IPS-NIHi11 (cell line): ENCODE measurements around the gene LGALS8.
A peak's percentile ranks its signal among the peaks of the same experiment; 100 is the strongest.
"Not testable (repeated sequence)": the region's sequence is repeated elsewhere in the genome, so short reads cannot be mapped to it uniquely, and the experiment has no call there.

Source experiments
- DNase-seq: peaks from one replicate; pipeline ENCODE4 v3.0.0; 2012; ENCODE audit warnings: mixed read lengths, low spot score

LGALS8 gene

DNA sequence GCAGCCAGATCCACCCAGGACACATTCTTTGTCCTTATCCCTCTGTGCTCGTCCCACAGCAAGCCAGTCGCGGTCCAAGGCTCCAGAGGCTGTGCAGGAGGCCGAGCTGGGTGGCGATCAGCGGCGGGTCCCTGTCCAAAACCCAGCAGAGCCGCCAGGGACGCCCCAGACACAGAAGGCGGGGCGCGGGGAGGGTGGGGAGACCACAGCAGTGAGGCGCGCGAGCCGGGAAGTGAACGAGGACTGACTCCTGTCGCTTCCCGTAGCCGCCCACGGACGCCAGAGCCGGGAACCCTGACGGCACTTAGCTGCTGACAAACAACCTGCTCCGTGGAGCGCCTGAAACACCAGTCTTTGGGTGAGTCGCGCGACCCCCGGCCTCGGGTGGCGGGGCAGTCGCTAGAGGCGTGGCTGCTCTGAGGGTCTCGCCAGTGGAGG lies at the start of gene LGALS8:
LGALS8 (plus strand) TSS at position 279 of the 438 bp plus-strand sequence. CDS start 2,089 bp downstream, outside the sequence.
- peak; percentile 78 for DNase-seq

GRCh38 chr1:236476019-236476418 lies 47.8 kb upstream of the LGALS8 start:
- no peak for DNase-seq

- peak; percentile 18 for DNase-seq
Observed at GRCh38 chr1:236480758-236481436, 42.9 kb upstream of the LGALS8 start.

DNA sequence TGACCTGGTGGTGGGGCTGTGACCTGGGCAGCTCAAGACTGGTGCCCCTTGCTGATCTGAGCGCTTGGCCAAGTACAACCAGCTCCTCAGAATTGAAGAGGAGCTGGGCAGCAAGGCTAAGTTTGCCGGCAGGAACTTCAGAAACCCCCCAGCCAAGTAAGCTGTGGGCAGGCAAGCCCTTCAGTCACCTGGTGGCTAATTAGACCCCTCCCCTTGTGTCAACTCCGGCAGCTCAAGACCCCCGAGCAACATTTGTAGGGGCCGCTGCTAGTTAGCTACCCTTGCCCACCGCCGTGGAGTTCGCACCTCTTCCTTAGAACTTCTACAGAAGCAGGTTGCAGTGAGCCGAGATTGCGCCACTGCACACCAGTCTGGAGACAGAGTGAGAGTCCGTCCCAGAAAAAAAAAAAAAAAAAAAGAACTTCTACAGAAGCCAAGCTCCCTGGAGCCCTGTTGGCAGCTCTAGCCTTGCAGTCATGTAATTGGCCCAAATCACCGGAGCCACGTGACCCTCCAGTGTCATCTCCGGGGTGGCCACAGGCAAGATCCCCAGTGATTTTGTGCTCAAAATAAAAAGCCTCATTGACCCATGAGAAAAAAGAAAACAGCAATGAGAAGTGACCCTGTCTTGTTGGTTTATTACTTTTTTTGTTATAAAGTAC lies 39.3 kb upstream of the LGALS8 start:
- DNase-seq: no peak

DNA sequence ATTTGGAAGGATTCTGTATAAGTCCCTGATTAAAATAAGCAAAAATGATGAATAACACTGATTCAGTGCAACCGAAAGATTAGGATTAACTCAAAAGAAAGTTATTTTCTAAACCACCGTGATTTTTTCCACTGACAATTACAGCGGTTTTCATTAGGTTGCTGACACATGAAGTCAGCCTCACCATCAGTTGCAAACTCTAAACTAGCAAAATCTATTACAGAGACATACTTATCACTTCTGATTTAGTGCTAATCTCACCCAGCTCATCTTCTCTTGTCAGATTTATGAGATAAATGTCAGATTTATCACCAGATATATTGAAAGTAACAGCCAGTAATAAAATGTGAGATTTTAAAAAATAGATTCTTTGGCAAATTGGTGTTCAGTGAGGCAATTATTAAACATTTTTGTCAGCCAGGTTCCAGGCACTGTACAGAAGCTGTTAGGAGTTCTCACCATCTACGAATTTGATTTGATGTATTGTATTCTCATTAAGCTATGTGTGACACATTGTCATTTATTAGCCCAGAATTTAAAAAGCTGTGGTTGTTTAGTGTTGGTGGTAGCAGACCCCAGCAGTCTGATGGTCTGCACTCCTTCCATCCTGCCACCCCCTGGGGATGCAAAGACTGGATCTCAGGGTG lies 37.3 kb upstream of the LGALS8 start:
- no peak for DNase-seq

DNA sequence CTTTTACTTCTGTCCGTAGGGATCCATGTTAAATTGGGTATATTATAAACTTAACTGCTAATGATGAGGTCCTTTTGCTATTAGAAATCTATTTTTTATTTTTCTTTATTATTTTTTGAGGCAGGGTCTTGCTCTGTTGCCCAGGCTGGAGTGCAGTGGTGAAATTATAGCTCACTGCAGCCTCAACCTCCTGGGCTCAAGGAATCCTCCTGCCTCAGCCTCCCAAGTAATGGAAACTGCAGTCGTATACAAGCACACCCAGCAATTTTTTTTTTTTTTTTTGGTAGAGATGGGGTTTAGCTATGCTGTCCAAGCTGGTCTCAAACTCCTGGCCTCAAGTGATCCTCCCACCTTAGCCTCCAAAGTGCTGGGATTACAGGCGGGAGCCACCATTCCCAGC lies 34.6 kb upstream of the LGALS8 start:
- not testable (repeated sequence) for DNase-seq

DNA sequence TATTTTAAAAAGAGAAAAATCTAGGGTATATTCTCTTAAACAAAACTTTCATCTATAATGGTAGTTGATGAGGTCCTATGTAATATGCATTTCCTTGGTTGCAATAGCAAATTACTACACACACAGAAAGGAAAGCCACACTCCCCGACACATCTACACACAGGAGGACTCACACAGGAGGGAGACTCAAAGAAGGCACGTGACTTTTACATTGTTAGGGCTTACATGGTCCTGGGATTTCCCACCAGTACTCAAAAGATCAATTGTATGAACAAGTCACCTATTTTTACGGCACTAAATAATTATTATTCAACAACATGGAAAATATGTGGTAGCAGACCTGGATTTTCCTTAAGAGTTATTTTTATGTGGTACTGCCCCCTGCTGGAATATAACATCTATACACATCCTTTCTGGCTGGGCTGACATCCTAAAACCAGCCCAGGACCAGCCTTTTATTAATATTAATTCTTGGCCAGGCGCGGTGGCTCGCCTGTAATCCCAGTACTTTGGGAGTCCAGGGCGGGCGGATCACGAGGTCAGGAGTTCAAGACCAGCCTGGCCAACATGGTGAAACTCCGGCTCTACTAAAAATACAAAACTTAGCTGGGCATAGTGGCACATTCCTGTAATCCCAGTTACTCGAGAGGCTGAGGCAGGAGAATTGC lies 33.9 kb upstream of the LGALS8 start:
- DNase-seq: peak; percentile 55

DNA sequence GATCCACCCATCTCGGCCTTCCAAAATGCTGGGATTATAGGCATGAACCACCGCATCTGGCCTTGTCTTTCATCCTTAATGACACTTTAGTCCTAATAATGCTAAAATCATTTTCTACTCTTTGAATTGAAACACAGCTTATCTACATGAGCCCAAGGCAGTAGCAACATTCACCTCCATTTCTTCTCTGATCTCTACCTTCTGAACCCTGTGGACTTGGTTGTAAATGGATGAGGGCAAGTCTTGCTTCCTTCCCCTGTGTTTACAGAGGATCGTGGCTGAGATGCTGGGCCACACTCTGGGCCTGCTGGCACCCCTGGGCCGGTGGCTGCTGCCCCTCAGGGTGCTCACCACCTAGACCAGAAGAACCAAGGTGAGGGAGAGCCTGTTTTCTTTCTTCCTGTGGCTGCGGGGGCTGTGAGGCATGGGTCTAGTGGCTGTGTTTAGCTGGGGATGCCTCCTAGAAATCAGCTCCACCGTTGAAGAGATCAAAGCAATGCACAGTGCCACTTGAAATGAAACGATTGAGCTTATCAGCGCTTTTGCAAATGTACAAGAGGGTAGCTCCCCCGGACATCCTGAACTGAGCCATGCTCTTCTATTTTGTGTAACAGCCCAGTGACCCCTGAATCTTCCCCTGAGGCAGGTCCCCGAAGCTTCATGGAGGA lies 32.2 kb upstream of the LGALS8 start:
- no peak for DNase-seq

DNA sequence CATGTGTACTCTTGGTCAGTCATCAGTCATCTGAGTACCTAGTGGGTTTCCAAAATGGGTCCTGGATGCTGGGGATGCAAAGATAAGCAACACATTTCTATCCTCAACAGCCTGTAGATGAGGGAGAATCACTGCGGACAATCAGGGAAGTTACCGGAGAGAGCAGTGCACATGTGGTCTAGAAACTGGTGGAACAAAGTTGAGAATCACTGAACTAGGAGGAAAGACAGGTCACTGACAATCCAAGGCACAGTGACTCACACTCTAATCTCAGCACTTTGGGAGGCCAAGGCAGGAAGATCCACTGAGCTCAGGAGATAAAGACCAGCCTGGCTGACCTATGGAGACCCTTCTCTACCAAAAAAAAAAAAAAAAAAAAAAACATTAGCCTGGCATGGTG lies 31.4 kb upstream of the LGALS8 start:
- DNase-seq: no peak

DNA sequence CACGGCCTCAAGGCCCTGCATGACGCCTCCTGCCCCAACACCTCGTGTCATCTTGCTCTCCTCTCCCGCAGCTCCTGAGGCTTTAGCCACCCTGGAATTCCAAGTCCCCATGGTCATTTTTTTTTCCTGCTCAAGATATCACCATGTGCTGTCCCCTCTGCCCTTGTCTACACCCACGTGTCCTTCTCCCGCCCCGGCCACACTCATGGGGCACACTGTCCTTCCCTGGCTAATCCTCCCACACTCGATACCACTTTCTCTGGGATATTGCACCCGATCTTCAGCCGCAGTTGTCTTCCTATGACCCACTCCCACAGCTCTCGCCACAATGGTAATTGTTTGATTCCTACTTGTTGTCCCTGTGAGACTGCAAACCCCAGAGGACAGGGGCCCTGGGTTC lies 29.7 kb upstream of the LGALS8 start:
- no peak for DNase-seq

GRCh38 chr1:236494586-236495466 lies 29.0 kb upstream of the LGALS8 start:
- no peak for DNase-seq

DNA sequence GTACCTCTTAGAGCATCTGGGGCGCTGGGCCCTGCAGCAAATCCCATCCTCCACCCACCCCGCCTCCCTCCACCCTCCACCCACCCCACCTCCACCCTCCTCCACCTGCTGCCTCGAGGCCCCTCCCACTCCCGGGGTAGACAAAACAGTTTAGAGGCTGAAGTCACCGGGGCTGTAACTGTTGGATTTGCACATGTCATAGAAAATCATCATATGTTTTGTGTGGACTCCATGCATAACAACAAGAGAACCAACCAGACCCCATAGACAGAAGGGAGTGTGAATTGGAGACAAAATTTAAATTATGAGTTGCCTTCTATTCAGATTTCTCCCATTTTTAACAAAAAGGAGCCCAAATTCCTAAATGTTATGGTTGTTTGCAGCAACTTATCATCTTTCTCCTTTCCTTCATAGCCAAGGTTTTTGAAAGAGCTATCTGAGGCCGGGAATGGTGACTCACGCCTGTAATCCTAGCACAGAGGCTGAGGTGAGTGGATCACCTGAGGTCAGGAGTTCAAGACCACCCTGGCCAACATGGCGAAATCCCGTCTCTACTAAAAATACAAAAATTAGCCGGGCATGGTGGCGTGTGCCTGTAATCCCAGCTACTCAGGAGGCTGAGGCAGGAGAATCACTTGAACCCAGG lies 28.2 kb upstream of the LGALS8 start:
- peak; percentile 68 for DNase-seq

DNA sequence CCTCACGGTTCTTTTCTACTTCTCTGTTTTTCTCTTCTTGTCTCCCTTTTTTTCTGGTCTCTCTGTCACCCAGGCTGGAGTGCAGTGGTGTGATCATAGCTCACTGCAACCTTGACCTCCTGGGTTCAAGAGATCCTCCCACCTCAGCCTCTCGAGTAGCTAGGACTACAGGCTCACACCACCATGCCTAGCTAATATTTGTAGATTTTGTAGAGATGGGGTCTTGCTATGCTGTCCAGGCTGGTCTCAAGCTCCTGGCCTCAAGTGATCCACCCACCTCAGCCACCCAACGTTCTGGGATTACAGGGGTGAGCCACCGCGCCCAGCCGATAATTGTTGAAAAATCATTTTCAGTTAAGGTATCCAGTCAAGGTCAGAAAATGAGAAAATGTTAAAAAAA lies 25.9 kb upstream of the LGALS8 start:
- no peak for DNase-seq

DNA sequence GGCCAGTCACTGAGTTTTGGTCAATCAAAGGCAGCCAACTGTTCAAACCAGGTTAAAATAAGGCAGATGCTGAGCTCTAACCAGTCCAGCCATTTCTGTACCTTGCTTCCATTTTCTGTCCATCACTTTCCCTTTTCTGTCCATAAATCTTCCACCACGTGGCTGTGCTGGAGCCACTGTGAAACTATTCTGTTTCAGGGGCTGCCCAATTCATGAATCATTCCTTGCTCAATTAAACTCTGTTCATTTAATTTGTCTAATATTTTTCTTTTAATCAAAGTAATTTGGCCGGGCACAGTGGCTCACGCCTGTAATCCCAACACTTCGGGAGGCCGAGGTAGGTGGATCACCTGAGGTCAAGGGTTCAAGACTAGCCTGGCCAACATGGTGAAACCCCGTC lies 22.7 kb upstream of the LGALS8 start:
- DNase-seq: no peak

GRCh38 chr1:236502579-236502971 lies 21.2 kb upstream of the LGALS8 start:
- DNase-seq: no peak

GRCh38 chr1:236502972-236503639 lies 20.7 kb upstream of the LGALS8 start:
- peak; percentile 73 for DNase-seq

DNA sequence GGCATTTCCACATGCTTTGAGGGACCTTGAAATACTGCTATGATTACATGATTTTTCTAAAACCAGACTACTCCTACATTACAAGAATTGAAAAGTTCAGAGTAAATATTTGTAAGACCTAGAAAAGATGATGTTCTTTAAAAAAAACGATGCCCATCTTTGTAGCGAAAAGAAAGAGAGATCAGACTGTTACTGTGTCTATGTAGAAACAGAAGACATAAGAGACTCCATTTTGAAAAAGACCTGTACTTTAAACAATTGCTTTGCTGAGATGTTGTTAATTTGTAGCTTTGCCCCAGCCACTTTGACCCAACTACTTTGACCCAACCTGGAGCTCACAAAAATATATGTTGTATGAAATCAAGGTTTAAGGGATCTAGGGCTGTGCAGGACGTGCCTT lies 19.4 kb upstream of the LGALS8 start:
- not testable (repeated sequence) for DNase-seq

DNA sequence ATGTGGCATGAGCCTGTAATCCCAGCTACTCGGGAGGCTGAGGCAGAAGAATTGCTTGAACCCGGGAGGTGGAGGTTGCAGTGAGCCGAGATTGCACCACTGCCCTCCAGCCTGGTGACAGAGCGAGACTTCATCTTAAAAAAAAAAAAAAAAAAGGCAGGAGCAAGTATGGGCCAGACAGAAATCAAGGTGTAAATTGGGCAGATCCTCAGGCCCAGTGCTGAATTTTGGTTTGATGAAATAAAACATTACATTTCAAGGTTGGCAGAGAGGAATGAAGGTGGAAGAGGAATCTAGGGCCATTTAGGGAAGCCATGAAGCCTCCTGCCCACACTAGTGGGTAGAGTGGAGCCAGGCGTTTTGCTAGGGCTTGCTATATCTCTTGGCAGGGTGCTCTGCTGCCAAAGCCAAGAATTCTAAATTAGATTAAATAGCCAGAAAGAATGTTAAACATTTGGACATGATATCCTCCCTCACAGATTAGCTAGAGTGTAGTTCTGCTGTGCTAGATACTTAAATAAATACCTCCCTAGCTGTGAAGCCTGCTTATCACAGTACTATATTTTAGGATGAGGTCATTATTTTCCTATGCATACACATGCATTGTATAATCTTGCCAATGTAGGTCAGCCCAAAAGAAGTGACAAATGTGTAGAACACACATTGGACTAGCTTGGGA lies 16.6 kb upstream of the LGALS8 start:
- no peak for DNase-seq

DNA sequence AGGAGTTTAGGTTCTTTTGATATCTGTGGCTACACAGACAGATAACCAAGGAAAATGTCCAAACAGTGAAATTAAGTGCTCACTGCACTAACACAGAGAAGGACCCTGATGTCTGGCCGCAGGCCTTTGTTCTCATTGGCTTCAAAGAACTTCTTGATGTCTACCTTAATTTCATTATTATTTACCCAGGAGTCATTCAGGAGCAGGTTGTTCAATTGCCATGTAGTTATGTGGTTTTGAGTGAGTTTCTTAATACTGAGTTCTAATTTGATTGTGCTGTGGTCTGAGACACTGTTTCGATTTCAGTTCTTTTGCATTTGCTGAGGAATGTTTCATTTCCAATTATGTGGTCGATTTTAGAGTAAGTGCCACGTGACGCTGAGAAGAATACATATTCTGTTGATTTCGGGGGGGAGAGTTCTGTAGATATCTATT lies 15.2 kb upstream of the LGALS8 start:
- no peak for DNase-seq
